Adipocyte (in vitro differentiated cells): ENCODE results near the gene MRPS21.

ENCODE experiments used
- DNase-seq: peaks from one replicate; pipeline ENCODE4 v3.0.0-alpha.2; 2015; ENCODE audit warnings: low read depth
- H3K27me3 ChIP-seq: replicated peaks from 2 replicates; pipeline ENCODE4 v1.7.0; 2013; ENCODE audit warnings: mild to moderate bottlenecking, low read length, moderate library complexity; ENCODE audit not compliant: control insufficient read depth, insufficient read depth
- H3K36me3 ChIP-seq: 2 replicates; pipeline ENCODE4 v1.7.0; 2013; ENCODE audit warnings: low read length, mild to moderate bottlenecking, moderate library complexity; ENCODE audit not compliant: control insufficient read depth, insufficient read depth, severe bottlenecking
- H3K4me1 ChIP-seq: 2 replicates; pipeline ENCODE4 v1.7.0; 2013; ENCODE audit warnings: mild to moderate bottlenecking, low read length, moderate library complexity; ENCODE audit not compliant: control insufficient read depth, insufficient read depth
- H3K4me3 ChIP-seq: 2 replicates; pipeline ENCODE4 v1.7.0; 2013; ENCODE audit warnings: mild to moderate bottlenecking, low read length, moderate library complexity
- H3K9ac ChIP-seq: 2 replicates; pipeline ENCODE4 v1.7.0; 2013; ENCODE audit warnings: mild to moderate bottlenecking, low read length, moderate library complexity
- H3K9me3 ChIP-seq: 2 replicates; pipeline ENCODE4 v1.7.0; 2013; ENCODE audit warnings: mild to moderate bottlenecking, low read length, moderate library complexity; ENCODE audit not compliant: control insufficient read depth

MRPS21 gene

DNA sequence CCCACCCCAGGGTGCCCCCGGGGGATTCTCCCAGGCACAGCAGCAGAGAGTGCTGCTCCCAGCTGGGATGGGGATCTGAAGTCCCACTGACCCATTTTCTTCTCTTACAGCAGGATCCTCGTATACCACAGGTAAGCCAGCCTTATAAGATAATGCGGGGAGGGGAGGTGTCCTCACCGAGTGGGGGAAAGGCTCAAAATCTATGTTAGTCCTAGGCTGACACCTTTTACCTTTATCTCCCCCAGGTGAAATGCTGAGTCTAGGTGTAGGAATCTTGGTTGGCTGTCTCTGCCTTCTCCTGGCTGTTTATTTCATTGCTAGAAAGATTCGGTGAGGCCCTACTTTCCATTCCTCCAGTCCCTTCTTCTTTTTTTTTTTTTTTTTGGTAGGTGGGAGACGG, 30.1 kb upstream of the MRPS21 start:
- peaks cover 5% of the 10 kb centered on the region for H3K27me3 ChIP-seq
- no peak overlapping the region for H3K9ac ChIP-seq
- no peaks in the 10 kb centered on the region for H3K9me3 ChIP-seq
- H3K36me3 ChIP-seq, result peaks cover 27% of the 10 kb centered on the region
- no peak for DNase-seq
- H3K4me1 ChIP-seq, result peaks cover 19% of the 10 kb centered on the region
- H3K4me3 ChIP-seq, result no peak overlapping the region

DNA sequence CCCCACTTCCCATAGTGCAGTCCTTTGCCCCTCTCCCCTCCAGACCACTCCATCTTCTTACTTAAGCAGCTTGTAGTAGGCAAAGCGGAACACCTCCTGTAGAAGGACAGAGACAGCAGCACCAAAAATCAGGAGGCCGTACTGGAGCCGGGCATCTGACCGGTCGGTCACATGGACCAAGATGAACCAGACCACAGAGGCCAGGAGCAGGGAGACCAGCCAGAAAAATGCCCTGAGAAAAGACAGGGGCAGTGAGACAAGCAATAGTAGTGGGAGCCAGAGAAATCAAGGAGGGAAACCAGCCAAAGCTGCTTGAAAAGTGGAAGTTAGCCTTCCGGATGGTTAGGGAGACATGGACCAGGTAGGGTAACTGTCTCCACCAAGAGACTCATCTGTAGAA, 25.8 kb upstream of the MRPS21 start:
- no peak for DNase-seq
- no peaks in the 10 kb centered on the region for H3K9me3 ChIP-seq
- H3K27me3 ChIP-seq, result no peaks in the 10 kb centered on the region
- peaks cover 26% of the 10 kb centered on the region for H3K4me1 ChIP-seq
- H3K36me3 ChIP-seq, result peaks cover 27% of the 10 kb centered on the region
- H3K9ac ChIP-seq, result peak overlapping the region; percentile 97
- H3K4me3 ChIP-seq, result peak overlapping the region; percentile 99

- H3K9ac ChIP-seq, result peak overlapping the region; percentile 97
- DNase-seq, result peak; percentile 58
- no peaks in the 10 kb centered on the region for H3K27me3 ChIP-seq
- no peaks in the 10 kb centered on the region for H3K9me3 ChIP-seq
- peak overlapping the region; percentile 99 for H3K4me3 ChIP-seq
- H3K36me3 ChIP-seq, result peaks cover 27% of the 10 kb centered on the region
- peaks cover 30% of the 10 kb centered on the region for H3K4me1 ChIP-seq
These were observed 25.3 kb upstream of the MRPS21 start for GRCh38 chr1:150268340-150268704.

DNA sequence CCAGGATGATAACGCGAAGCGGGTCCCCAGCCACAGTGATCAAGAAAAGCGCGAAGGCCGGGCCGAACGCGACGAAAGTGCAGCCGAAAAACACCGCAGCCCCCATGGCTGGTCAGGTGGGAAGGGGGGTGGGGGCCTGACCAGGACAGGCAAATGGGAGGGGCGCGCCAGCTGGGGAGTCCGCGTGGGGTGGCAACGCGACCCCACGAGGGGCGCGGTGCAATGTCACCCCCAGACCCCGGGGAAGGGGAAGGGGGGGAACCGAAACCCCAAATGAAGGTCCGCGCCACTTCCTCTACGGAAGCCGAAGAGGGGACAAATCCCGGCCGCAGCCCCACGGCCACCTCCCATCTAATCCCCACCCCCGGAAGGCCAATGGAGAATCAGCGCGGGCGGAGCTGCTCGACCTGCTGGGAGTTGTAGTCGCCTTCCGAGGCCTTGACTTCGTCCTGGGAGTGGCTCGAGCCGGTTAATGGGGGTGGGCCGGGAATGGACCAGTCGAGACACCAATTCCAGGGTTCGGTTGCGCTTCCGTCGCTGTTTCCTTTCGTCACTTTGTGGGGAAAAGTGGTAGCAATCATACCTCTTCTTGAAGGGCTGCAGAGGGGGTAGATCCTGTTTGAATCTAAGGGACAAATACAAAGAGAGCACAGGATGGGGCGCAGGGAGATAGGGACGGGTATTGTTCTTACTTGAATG, 24.8 kb upstream of the MRPS21 start, which contains the start of gene APH1A:
APH1A (minus strand) TSS at position 312 of the 699 bp plus-strand sequence; CDS start at position 106, 206 bp downstream.
- Histone ChIP-seq H3K36me3 (peaks cover 27% of the 10 kb centered on the region), H3K4me3 (peak within 1 kb of the TSS; percentile 99), H3K27me3 (no peaks in the 10 kb centered on the region), H3K9me3 (no peaks in the 10 kb centered on the region), H3K9ac (peak within 1 kb of the TSS; percentile 97), H3K4me1 (peaks cover 34% of the 10 kb centered on the region)
- DNase-seq, result peak; percentile 98

DNA sequence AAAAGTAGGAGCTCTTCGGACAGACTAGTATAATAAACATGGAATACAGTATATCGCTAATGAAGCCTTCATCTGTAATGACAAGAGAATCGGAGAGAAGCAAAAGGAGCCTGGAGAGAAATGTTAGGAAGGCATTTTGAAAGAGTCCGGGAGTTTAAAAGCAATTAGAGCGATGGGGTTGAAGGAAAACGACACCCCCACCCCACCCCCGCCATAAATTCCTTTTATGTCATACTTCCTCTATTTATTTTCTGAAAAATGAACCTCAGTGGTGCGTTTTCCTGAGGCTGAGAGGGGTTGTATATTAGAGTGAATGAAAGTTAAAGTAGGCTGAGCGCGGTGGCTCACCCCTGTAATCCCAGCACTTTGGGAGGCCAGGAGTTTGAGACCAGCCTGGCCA, 24.2 kb upstream of the MRPS21 start:
- no peak for DNase-seq
- Histone ChIP-seq H3K27me3 (no peaks in the 10 kb centered on the region), H3K36me3 (peaks cover 26% of the 10 kb centered on the region), H3K4me1 (peaks cover 34% of the 10 kb centered on the region), H3K9me3 (no peaks in the 10 kb centered on the region), H3K9ac (peak overlapping the region; percentile 97), H3K4me3 (peak overlapping the region; percentile 99)

- H3K27me3 ChIP-seq, result no peaks in the 10 kb centered on the region
- H3K4me1 ChIP-seq, result peaks cover 34% of the 10 kb centered on the region
- H3K36me3 ChIP-seq, result peaks cover 6% of the 10 kb centered on the region
- no peak overlapping the region for H3K9ac ChIP-seq
- no peak overlapping the region for H3K4me3 ChIP-seq
- no peaks in the 10 kb centered on the region for H3K9me3 ChIP-seq
- no peak for DNase-seq
These were observed 22.2 kb upstream of the MRPS21 start for GRCh38 chr1:150271291-150271959.

- Histone ChIP-seq H3K36me3 (no peaks in the 10 kb centered on the region), H3K9me3 (no peaks in the 10 kb centered on the region), H3K4me3 (peak overlapping the region; percentile 73), H3K4me1 (peaks cover 24% of the 10 kb centered on the region), H3K9ac (peak overlapping the region; percentile 76), H3K27me3 (no peaks in the 10 kb centered on the region)
- DNase-seq, result peak; percentile 37
These were observed 20.4 kb upstream of the MRPS21 start for GRCh38 chr1:150273311-150273710.

DNA sequence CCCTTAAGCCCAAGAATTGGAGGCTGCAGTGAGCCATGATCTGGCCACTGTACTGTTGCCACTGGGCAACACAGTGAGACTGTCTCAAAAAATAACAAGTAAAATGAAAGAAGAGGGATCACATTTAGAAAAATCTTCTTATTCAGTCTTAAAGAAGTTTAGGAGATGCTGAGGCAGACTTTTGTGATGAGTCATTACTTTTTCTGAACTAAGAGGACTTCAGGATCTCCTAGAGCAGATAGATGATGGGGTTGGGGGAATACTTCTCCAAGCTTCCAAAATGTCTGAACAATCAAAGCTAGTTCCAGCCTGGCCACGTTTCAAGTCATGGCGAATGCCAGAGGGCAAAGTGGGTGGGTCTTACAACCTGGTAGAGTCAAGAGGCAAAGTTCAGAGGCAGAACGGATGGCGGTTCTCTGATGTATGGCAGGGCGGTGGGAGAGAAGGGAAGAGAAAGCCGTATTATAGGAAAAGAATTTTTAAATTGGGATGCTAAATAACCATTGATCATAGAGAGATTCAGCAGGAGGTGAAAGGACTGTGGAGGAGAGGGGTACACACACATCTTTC, 13.4 kb upstream of the MRPS21 start:
- H3K9ac ChIP-seq, result peak overlapping the region; percentile 79
- no peaks in the 10 kb centered on the region for H3K36me3 ChIP-seq
- H3K9me3 ChIP-seq, result no peaks in the 10 kb centered on the region
- H3K4me3 ChIP-seq, result no peak overlapping the region
- no peak for DNase-seq
- no peaks in the 10 kb centered on the region for H3K27me3 ChIP-seq
- H3K4me1 ChIP-seq, result peaks cover 23% of the 10 kb centered on the region

DNA sequence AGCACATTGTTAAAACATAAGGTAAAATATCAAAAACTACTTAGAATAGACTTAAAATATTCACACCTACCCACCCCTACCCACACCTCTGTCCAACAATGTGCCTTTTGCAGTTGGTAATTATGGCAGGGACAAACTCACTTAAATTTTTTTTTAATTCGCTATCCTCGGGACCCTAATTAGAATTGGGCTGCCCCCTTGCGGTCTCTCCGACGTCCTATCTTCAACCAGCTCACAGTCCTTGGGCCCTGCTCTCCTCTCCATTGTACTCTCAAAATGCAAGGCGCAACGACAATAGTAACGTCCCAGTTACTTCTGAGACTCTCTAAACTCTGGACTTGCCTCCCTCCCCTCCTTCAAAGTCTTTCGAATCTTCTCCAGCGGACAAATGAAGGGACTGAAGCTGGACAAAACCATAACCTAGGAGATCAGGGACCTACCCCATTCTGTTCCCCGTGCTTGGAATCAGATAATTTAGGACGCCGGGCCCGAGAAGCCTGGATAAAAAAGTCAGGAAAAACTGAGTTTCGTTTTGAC, 12.4 kb upstream of the MRPS21 start:
- Histone ChIP-seq H3K4me3 (peak overlapping the region; percentile 88), H3K36me3 (peaks cover 1% of the 10 kb centered on the region), H3K27me3 (no peaks in the 10 kb centered on the region), H3K9me3 (no peaks in the 10 kb centered on the region), H3K4me1 (peaks cover 23% of the 10 kb centered on the region), H3K9ac (peak overlapping the region; percentile 79)
- peak; percentile 91 for DNase-seq

DNA sequence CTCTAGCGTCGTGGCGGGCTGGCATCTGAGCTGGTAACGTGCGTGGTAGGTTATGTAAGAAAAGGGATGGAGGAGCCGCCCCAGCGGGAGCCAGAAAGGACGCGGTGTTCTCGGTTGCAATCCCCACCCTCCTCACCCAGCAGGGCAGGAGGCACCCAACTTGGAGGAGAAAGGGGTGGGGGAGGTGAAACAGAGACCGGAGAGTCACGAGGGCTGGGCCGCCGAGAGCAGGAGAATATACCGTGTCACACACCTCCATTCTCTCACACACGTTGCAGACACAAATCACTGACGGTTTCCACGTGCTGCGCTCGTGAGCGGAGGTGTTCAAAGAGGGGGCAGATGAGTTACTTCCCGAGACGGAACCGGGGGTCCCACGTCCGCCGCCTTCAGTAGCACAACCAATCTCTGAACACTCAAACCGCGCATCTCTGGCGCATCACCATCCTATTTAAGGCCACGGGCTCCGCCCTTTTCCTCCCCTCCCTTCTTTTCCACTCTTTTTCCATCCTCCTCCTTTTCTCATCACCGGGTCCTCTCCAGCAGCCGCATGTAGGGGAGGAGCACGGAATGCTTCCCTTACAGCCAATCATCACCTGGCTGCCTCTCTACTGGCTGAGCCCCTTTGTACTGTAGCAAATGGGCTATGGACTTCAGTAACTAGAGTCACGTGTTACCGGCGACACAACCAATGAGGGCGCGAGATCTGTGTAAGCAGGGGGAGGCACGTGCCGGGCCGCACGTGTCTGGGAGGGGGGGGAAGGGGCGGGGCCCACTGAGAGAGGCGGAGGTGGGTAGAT, 11.7 kb upstream of the MRPS21 start, which contains the start of gene CIART:
CIART (plus strand) TSS at position 797 of the 800 bp plus-strand sequence. CDS start 714 bp downstream, outside the sequence.
- peak; percentile 98 for DNase-seq
- Histone ChIP-seq H3K9me3 (no peaks in the 10 kb centered on the region), H3K36me3 (peaks cover 6% of the 10 kb centered on the region), H3K4me1 (peaks cover 23% of the 10 kb centered on the region), H3K4me3 (peak within 1 kb of the TSS; percentile 88), H3K9ac (peak within 1 kb of the TSS; percentile 80), H3K27me3 (no peaks in the 10 kb centered on the region)
